Liver (tissue), 9 donors: ENCODE measurements around the gene ZNF565. TPM values are rescaled to one million over a fixed set of nuclear protein-coding genes. Genes with fewer than 3 reads are reported as not detected.

Source experiments
- DNase-seq: peaks from one replicate; pipeline ENCODE4 v3.0.0-alpha.2; 2017; ENCODE audit warnings: low spot score
- H3K27ac ChIP-seq, 2 donors: one replicate each; pipeline ENCODE4 v1.7.0; 2013; ENCODE audit warnings: inconsistent platforms in 2 of 2, low read length in 2 of 2, control low read depth in 1 of 2, low read depth in 1 of 2, mild to moderate bottlenecking in 1 of 2
- H3K27me3 ChIP-seq, 4 donors: one replicate each; pipeline versions ENCODE4 v1.6.1 to v1.7.0; 2013; ENCODE audit warnings: low read length in 3 of 4, inconsistent platforms in 1 of 4, mild to moderate bottlenecking in 1 of 4, moderate library complexity in 1 of 4; ENCODE audit not compliant: control insufficient read depth in 4 of 4, insufficient read depth in 4 of 4
- H3K36me3 ChIP-seq, 4 donors: one replicate each; pipeline versions ENCODE4 v1.6.1 to v1.7.0; 2013; ENCODE audit warnings: low read length in 3 of 4, mild to moderate bottlenecking in 3 of 4, low read depth in 1 of 4, moderate library complexity in 1 of 4; ENCODE audit not compliant: control insufficient read depth in 4 of 4, insufficient read depth in 3 of 4
- H3K4me1 ChIP-seq, 4 donors: one replicate each; pipeline versions ENCODE4 v1.6.1 to v1.7.0; 2013; ENCODE audit warnings: low read length in 3 of 4, mild to moderate bottlenecking in 3 of 4, moderate library complexity in 1 of 4; ENCODE audit not compliant: control insufficient read depth in 4 of 4, insufficient read depth in 4 of 4
- H3K4me3 ChIP-seq, 3 donors: one replicate each; pipeline versions ENCODE4 v1.6.1 to v1.7.0; 2013; ENCODE audit warnings: low read length in 3 of 3, control low read depth in 1 of 3, low read depth in 1 of 3, mild to moderate bottlenecking in 1 of 3
- H3K9ac ChIP-seq, 2 donors: one replicate each; pipeline ENCODE4 v1.7.0; 2013; ENCODE audit warnings: low read length in 2 of 2, mild to moderate bottlenecking in 2 of 2, moderate library complexity in 2 of 2, control low read depth in 1 of 2, low read depth in 1 of 2
- H3K9me3 ChIP-seq, 4 donors: one replicate each; pipeline versions ENCODE4 v1.6.1 to v1.7.0; 2013; ENCODE audit warnings: low read length in 3 of 4; ENCODE audit not compliant: control insufficient read depth in 4 of 4
- CTCF ChIP-seq: fragments of 150-350 bp; IDR thresholded peaks from 2 replicates; pipeline ENCODE4 v1.5.1; 2017; ENCODE audit warnings: improper control_type of control experiment, low read depth, low read length; ENCODE audit not compliant: missing input control
- EGR1 ChIP-seq, 2 donors: IDR thresholded peaks; 2 replicates each; pipeline ENCODE4 v1.6.1; 2016 to 2018; ENCODE audit warnings: antibody characterized with exemption in 2 of 2, low read depth in 2 of 2
- FOXA1 ChIP-seq: IDR thresholded peaks from 2 replicates; pipeline ENCODE4 v1.6.1; 2016; ENCODE audit warnings: antibody characterized with exemption
- FOXA2 ChIP-seq: IDR thresholded peaks from 2 replicates; pipeline ENCODE4 v1.6.1; 2016; ENCODE audit warnings: antibody characterized with exemption
- GABPA ChIP-seq, 2 donors: IDR thresholded peaks in 1 of 2; conservative IDR thresholded peaks in 1 of 2; 2 replicates each; pipeline ENCODE4 v1.6.1; 2016; ENCODE audit warnings: antibody characterized with exemption in 2 of 2, mild to moderate bottlenecking in 1 of 2, moderate library complexity in 1 of 2
- HNF4G ChIP-seq: IDR thresholded peaks from 2 replicates; pipeline ENCODE4 v1.6.1; 2016; ENCODE audit warnings: antibody characterized with exemption
- JUND ChIP-seq, 2 donors: IDR thresholded peaks; 2 replicates each; pipeline ENCODE4 v1.6.1; 2016; ENCODE audit warnings: antibody characterized with exemption in 2 of 2
- RXRA ChIP-seq, 2 donors: IDR thresholded peaks; 2 replicates each; pipeline ENCODE4 v1.6.1; 2017 to 2018; ENCODE audit warnings: antibody characterized with exemption in 2 of 2, mild to moderate bottlenecking in 1 of 2
- SP1 ChIP-seq: IDR thresholded peaks from 2 replicates; pipeline ENCODE4 v1.6.1; 2018; ENCODE audit warnings: antibody characterized with exemption, mild to moderate bottlenecking
- TAF1 ChIP-seq: conservative IDR thresholded peaks from 2 replicates; pipeline ENCODE4 v1.6.1; 2016; ENCODE audit warnings: antibody characterized with exemption, mild to moderate bottlenecking
- YY1 ChIP-seq: IDR thresholded peaks from 2 replicates; pipeline ENCODE4 v1.6.1; 2016; ENCODE audit warnings: antibody characterized with exemption, mild to moderate bottlenecking
- WGBS: extraction: QIAGEN DNeasy Blood & Tissue Kit; methylation state at CpG from one replicate; pipeline ENCODE4 v1.1.7; 2013; 5-methylcytosine and 5-hydroxymethylcytosine counted together
- polyA plus RNA-seq, 2 donors: library from polyadenylated mRNA; stranded (reverse) in 1 of 2; unstranded in 1 of 2; fragments of 200-250 nt in 1 of 2; fragments of >200 nt in 1 of 2; fragmentation: Nextera tagmentation in 1 of 2; extraction: Ambion mirVana in 1 of 2; gene quantifications; one replicate each; pipeline versions ENCODE4 v1.2.1 to v1.2.3, GENCODE V29; 2013 to 2015
- total RNA-seq, 2 donors: library from RNA; depleted of rRNA; stranded (reverse); fragments of >200 nt; gene quantifications; one replicate each; pipeline ENCODE4 v1.2.3, GENCODE V29; 2014
- TF ChIP-seq, protein P1 (sequence below): IDR thresholded peaks from 2 replicates; pipeline ENCODE4 v1.6.1; 2016; ENCODE audit warnings: antibody characterized with exemption
- TF ChIP-seq, protein P2 (sequence below): IDR thresholded peaks from 2 replicates; pipeline ENCODE4 v1.6.1; 2016; ENCODE audit warnings: antibody characterized with exemption, mild to moderate bottlenecking
- donor health status: healthy.
- donor health status: healthy.
- donor health status: healthy.
- donor health status: healthy.
- donor health status: healthy.

The ZNF565 gene
- total and polyA plus RNA-seq, 4 donors, result 0.95 to 4.9 (median 2.2) TPM

DNA sequence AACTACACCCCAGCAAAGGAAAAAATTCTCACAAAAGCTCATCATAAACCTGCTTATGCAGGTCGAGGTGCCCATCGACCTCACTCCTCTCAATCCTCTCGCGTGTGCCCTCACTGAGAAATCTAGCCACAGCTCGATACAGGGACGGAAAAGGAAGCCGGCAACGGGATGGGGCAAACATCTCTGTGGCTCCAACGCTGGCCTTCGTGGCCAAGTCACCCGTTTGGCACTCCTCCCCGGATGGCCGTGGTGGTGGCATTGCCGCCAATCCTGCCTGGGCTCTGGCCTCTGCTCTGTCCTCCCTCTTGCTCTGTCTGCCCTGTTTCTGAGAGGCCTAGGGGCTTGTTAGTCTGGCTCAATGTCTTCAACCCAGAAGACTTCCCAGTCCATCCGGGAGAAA lies 41.6 kb upstream of the ZNF565 start:
- peaks cover 0 to 40% (median 10%) of the 10 kb centered on the region in 4 donors for H3K9me3 ChIP-seq
- WGBS, result 94% methylated on average over 15 of the region's 15 CpGs

DNA sequence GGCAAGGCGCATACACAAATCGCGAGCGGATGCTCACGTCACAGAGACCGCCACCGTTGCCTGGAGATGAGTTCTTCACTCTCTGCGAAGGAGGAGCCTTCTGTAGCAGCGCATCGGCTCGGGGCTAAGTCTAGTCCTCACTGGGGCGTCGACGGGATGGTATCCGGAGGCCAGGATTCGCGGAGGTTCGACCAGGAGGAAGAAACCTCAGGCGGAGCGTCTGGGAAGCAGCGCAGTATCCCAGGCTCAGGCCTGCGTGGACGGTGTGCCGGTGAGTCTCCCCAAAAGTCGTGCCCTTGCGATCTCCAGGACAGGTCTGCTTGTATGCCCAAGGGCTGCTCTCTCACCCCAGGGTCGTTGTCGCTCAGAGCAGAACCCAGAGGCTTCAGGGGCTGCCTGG lies 40.9 kb upstream of the ZNF565 start:
- no peak for DNase-seq
- no peak for TF ChIP-seq TAF1
- TF ChIP-seq SP1, result no peak
- no peak for TF ChIP-seq EGR1 (IDR thresholded peaks at IDR 0.05; ENCODE audit: low read depth in 2 of 2)
- no peak for TF ChIP-seq JUND (IDR thresholded peaks at IDR 0.05)
- TF ChIP-seq, protein P1, sequence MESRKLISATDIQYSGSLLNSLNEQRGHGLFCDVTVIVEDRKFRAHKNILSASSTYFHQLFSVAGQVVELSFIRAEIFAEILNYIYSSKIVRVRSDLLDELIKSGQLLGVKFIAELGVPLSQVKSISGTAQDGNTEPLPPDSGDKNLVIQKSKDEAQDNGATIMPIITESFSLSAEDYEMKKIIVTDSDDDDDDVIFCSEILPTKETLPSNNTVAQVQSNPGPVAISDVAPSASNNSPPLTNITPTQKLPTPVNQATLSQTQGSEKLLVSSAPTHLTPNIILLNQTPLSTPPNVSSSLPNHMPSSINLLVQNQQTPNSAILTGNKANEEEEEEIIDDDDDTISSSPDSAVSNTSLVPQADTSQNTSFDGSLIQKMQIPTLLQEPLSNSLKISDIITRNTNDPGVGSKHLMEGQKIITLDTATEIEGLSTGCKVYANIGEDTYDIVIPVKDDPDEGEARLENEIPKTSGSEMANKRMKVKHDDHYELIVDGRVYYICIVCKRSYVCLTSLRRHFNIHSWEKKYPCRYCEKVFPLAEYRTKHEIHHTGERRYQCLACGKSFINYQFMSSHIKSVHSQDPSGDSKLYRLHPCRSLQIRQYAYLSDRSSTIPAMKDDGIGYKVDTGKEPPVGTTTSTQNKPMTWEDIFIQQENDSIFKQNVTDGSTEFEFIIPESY, result no peak
- no peak for TF ChIP-seq CTCF
- no peak for TF ChIP-seq RXRA (IDR thresholded peaks at IDR 0.05)
- TF ChIP-seq FOXA1, result no peak
- TF ChIP-seq FOXA2, result no peak
- TF ChIP-seq, protein P2, sequence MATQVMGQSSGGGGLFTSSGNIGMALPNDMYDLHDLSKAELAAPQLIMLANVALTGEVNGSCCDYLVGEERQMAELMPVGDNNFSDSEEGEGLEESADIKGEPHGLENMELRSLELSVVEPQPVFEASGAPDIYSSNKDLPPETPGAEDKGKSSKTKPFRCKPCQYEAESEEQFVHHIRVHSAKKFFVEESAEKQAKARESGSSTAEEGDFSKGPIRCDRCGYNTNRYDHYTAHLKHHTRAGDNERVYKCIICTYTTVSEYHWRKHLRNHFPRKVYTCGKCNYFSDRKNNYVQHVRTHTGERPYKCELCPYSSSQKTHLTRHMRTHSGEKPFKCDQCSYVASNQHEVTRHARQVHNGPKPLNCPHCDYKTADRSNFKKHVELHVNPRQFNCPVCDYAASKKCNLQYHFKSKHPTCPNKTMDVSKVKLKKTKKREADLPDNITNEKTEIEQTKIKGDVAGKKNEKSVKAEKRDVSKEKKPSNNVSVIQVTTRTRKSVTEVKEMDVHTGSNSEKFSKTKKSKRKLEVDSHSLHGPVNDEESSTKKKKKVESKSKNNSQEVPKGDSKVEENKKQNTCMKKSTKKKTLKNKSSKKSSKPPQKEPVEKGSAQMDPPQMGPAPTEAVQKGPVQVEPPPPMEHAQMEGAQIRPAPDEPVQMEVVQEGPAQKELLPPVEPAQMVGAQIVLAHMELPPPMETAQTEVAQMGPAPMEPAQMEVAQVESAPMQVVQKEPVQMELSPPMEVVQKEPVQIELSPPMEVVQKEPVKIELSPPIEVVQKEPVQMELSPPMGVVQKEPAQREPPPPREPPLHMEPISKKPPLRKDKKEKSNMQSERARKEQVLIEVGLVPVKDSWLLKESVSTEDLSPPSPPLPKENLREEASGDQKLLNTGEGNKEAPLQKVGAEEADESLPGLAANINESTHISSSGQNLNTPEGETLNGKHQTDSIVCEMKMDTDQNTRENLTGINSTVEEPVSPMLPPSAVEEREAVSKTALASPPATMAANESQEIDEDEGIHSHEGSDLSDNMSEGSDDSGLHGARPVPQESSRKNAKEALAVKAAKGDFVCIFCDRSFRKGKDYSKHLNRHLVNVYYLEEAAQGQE, result no peak
- TF ChIP-seq HNF4G, result no peak
- TF ChIP-seq YY1, result no peak
- peaks cover 0 to 42% (median 10%) of the 10 kb centered on the region in 4 donors for H3K9me3 ChIP-seq
- H3K4me3 ChIP-seq, result peak overlapping the region in 1 of 3 donors; percentile 20
- WGBS, result 93% methylated on average over 28 of the region's 28 CpGs
- H3K27me3 ChIP-seq, result no peaks in the 10 kb centered on the region
- H3K4me1 ChIP-seq, result no peaks in the 10 kb centered on the region
- H3K27ac ChIP-seq, result no peak overlapping the region
- H3K9ac ChIP-seq, result no peak overlapping the region
- no peaks in the 10 kb centered on the region for H3K36me3 ChIP-seq

More for the DNA sequence above, 41.6 kb upstream of the ZNF565 start:
- H3K36me3 ChIP-seq, result no peaks in the 10 kb centered on the region
- DNase-seq, result no peak
- TF ChIP-seq RXRA (IDR thresholded peaks at IDR 0.05), result no peak
- TF ChIP-seq, protein P1, result no peak
- TF ChIP-seq JUND (IDR thresholded peaks at IDR 0.05), result no peak
- TF ChIP-seq CTCF, result no peak
- no peak for TF ChIP-seq GABPA (IDR thresholded peaks at IDR 0.05 in 1 of 2, conservative IDR thresholded peaks at IDR 0.05 in 1 of 2)
- H3K27ac ChIP-seq, result no peak overlapping the region
- no peaks in the 10 kb centered on the region for H3K4me1 ChIP-seq
- H3K9ac ChIP-seq, result no peak overlapping the region
- peak overlapping the region in 1 of 3 donors; percentile 26 for H3K4me3 ChIP-seq
- no peaks in the 10 kb centered on the region for H3K27me3 ChIP-seq
